Measurements from ENCODE around the gene SETD2. TPM values are rescaled to one million over a fixed set of nuclear protein-coding genes. Genes with fewer than 3 reads are reported as not detected.
A peak's percentile ranks its signal among the peaks of the same experiment; 100 is the strongest.

Gene SETD2
- total RNA-seq, 1 donor from 2014 or later = 73.9 TPM

DNA sequence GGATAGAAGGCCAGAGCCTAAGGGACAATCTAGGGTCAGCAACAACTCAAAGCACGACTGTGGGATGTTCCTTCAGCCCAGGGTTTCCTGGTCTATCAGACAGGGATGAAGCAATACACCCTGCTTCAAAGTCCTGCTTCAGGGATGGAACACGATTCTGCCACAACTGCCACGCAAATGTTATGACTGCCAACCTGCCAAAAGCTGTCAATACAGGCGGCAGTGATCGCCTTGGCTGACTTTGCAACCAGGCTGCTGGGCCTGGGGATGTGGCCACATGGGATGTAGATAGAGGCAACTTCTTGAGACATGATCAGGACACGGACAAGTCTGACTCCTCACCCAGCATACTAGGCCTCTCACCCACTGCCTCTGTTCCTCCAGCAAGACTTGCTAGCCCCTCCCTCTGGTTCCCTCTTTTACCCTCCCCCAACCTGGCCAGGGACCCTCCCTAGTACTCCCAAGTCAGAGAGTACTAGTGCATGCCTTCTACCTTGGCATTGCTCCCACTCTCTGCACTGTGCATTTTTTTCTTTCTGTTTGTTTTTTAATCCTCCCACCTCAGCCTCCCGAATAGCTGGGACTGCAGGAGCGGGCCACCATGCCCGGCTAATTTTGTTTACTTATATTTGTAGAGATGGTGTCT, 195.0 kb downstream of the SETD2 start:
- no peak overlapping the region for H3K4me3 Mint-ChIP-seq (ENCODE audit: low read depth)
- no peaks in the 10 kb centered on the region for H3K27me3 Mint-ChIP-seq
- peaks cover 60% of the 10 kb centered on the region for H3K4me1 Mint-ChIP-seq (ENCODE audit: low read depth)
- DNase-seq (ENCODE audit: low spot score, unreplicated experiment) = no peak
- H3K27ac Mint-ChIP-seq = peak overlapping the region; percentile 37
- TF ChIP-seq, protein P1, sequence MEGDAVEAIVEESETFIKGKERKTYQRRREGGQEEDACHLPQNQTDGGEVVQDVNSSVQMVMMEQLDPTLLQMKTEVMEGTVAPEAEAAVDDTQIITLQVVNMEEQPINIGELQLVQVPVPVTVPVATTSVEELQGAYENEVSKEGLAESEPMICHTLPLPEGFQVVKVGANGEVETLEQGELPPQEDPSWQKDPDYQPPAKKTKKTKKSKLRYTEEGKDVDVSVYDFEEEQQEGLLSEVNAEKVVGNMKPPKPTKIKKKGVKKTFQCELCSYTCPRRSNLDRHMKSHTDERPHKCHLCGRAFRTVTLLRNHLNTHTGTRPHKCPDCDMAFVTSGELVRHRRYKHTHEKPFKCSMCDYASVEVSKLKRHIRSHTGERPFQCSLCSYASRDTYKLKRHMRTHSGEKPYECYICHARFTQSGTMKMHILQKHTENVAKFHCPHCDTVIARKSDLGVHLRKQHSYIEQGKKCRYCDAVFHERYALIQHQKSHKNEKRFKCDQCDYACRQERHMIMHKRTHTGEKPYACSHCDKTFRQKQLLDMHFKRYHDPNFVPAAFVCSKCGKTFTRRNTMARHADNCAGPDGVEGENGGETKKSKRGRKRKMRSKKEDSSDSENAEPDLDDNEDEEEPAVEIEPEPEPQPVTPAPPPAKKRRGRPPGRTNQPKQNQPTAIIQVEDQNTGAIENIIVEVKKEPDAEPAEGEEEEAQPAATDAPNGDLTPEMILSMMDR (IDR thresholded peaks at IDR 0.05; ENCODE audit: unreplicated experiment) = no peak
- no peaks in the 10 kb centered on the region for H3K36me3 Mint-ChIP-seq (ENCODE audit: insufficient read depth)
- H3K9me3 Mint-ChIP-seq (ENCODE audit: low read depth) = no peaks in the 10 kb centered on the region

DNA sequence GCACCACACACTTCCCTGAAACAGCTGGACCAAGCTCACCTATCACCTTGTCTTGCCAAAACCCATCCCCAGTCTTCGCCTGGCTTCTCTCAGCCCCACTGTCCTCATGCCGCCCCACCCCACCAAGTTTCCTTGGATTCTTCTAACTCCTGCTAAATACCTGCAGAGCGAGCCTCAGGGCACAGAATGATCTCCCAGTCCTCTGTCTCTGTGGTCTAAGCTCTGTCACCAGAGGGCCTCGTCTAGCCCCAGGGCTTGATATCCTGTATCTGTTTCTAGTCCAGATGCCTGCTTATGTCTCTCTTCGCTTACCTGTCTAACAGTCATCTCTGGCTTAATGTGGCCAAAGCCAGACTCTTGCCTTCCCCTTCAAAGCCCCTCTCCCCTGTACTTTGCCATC, 197.1 kb downstream of the SETD2 start:
- H3K36me3 Mint-ChIP-seq (ENCODE audit: insufficient read depth) = peaks cover 10% of the 10 kb centered on the region
- H3K27ac Mint-ChIP-seq = peak overlapping the region; percentile 94
- DNase-seq (ENCODE audit: low spot score, unreplicated experiment) = no peak
- H3K4me1 Mint-ChIP-seq (ENCODE audit: low read depth) = peaks cover 60% of the 10 kb centered on the region
- TF ChIP-seq, protein P1 (IDR thresholded peaks at IDR 0.05; ENCODE audit: unreplicated experiment) = no peak
- no peak overlapping the region for H3K4me3 Mint-ChIP-seq (ENCODE audit: low read depth)
- H3K27me3 Mint-ChIP-seq = no peaks in the 10 kb centered on the region
- peaks cover 5% of the 10 kb centered on the region for H3K9me3 Mint-ChIP-seq (ENCODE audit: low read depth)

Other genes with a start within 250 kb of the SETD2 start
- 62.3 and 64.3 TPM in 2 replicates for gene CCDC12, start 187.4 kb downstream of the SETD2 start, total RNA-seq
- 292 and 320 TPM in 2 replicates for gene NBEAL2, start 184.4 kb downstream of the SETD2 start, total RNA-seq
- 14.2 and 16.9 TPM in 2 replicates for gene KIF9, start 118.7 kb upstream of the SETD2 start, total RNA-seq
- 30.7 and 33.6 TPM in 2 replicates for gene KLHL18, start 118.8 kb upstream of the SETD2 start, total RNA-seq
- gene PTPN23, start 216.9 kb upstream of the SETD2 start, total RNA-seq = 68.7 and 71.4 TPM in 2 replicates